Stimulated activated CD8-positive, alpha-beta memory T cell treated with anti-CD3 and anti-CD28 coated beads, Interleukin-15, amount 100 ng/mL, for 48 hours (primary cell): Measurements from ENCODE around the gene SEMA4D.
"Not testable (repeated sequence)": the region's sequence is repeated elsewhere in the genome, so short reads cannot be mapped to it uniquely, and the experiment has no call there.

Experiments
- DNase-seq, 2 donors: peaks; one replicate each; pipeline ENCODE4 v3.0.0-alpha.2; 2020; ENCODE audit warnings: low read depth in 2 of 2

The SEMA4D gene

GRCh38 chr9:89386206-89386605, 111.7 kb downstream of the SEMA4D start:
- no peak for DNase-seq

- no peak for DNase-seq
Measured at GRCh38 chr9:89384783-89385182, 113.1 kb downstream of the SEMA4D start.

- no peak for DNase-seq
Measured at GRCh38 chr9:89383721-89384300, 114.1 kb downstream of the SEMA4D start.

GRCh38 chr9:89383030-89383720, 114.7 kb downstream of the SEMA4D start:
- no peak for DNase-seq

- peak in 1 of 2 donors; percentile 40 for DNase-seq
Measured at GRCh38 chr9:89382026-89382986, 115.6 kb downstream of the SEMA4D start.

GRCh38 chr9:89381308-89381609, 116.7 kb downstream of the SEMA4D start:
- DNase-seq = no peak

GRCh38 chr9:89380437-89381307, 117.2 kb downstream of the SEMA4D start:
- no peak for DNase-seq

- no peak for DNase-seq
Measured at GRCh38 chr9:89379508-89380115, 118.3 kb downstream of the SEMA4D start.

- DNase-seq = no peak
Measured at GRCh38 chr9:89379031-89379430, 118.9 kb downstream of the SEMA4D start.

GRCh38 chr9:89378541-89378940, 119.4 kb downstream of the SEMA4D start:
- no peak for DNase-seq

GRCh38 chr9:89377411-89377810, 120.5 kb downstream of the SEMA4D start:
- DNase-seq = no peak

GRCh38 chr9:89376741-89377351, 121.1 kb downstream of the SEMA4D start:
- no peak for DNase-seq

GRCh38 chr9:89376286-89376685, 121.6 kb downstream of the SEMA4D start:
- no peak for DNase-seq

GRCh38 chr9:89375191-89375760, 122.6 kb downstream of the SEMA4D start:
- DNase-seq = no peak

- DNase-seq = no peak
Measured at GRCh38 chr9:89374176-89374575, 123.7 kb downstream of the SEMA4D start.

- DNase-seq = no peak
Measured at GRCh38 chr9:89372979-89373378, 124.9 kb downstream of the SEMA4D start.

- no peak for DNase-seq
Measured at GRCh38 chr9:89372230-89372816, 125.6 kb downstream of the SEMA4D start.

GRCh38 chr9:89371791-89372190, 126.1 kb downstream of the SEMA4D start:
- DNase-seq = not testable (repeated sequence)

- DNase-seq = no peak
Measured at GRCh38 chr9:89370593-89370992, 127.3 kb downstream of the SEMA4D start.

GRCh38 chr9:89368978-89369377, 128.9 kb downstream of the SEMA4D start:
- no peak for DNase-seq
